Measurements from ENCODE around the gene RTN3. TPM values are rescaled to one million over a fixed set of nuclear protein-coding genes. Genes with fewer than 3 reads are reported as not detected.
"Not testable (repeated sequence)": the region's sequence is repeated elsewhere in the genome, so short reads cannot be mapped to it uniquely, and the experiment has no call there.

The RTN3 gene
- total and polyA plus RNA-seq, 12 donors = 31.1 to 72.0 (median 50.6) TPM

DNA sequence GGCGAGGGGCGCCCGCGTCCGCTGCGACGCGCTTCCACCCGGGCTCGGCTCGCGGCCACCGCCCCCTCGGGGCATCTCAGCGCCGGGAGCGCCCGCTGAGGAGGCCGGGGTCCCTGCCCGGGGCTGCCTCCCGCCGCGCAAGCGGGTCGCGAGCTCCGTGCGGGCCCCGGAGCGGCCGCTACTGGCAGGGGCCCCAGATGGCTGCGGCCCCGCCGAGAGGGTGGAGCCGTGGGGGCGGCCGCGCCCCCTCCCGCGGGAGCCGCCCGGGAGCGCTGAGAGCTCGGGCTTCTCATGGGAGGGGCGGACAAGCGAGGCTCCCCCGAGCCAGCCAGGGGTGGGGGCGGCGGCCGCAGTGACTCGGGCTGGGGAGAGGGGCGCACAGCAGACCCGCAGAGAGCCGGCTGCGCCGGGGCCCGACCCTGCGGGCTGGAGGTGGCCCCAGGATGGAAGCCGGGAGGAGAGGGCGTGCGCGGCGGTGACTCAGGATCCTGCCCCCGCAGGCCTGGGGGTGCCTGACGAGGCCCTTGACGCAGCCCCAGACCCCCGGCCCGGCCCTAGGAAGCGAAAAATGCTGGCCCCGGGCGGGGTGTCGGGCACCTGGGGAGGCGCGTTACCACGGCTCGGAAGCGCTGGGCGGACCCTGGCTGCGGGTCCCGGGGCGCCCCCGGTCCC, 87.9 kb downstream of the RTN3 start:
- Histone ChIP-seq H3K4me1 (peaks cover 7 to 36% (median 25%) of the 10 kb centered on the region in 9 donors), H3K27ac (peak overlapping the region; percentile 55 to 94 (median 82))

DNA sequence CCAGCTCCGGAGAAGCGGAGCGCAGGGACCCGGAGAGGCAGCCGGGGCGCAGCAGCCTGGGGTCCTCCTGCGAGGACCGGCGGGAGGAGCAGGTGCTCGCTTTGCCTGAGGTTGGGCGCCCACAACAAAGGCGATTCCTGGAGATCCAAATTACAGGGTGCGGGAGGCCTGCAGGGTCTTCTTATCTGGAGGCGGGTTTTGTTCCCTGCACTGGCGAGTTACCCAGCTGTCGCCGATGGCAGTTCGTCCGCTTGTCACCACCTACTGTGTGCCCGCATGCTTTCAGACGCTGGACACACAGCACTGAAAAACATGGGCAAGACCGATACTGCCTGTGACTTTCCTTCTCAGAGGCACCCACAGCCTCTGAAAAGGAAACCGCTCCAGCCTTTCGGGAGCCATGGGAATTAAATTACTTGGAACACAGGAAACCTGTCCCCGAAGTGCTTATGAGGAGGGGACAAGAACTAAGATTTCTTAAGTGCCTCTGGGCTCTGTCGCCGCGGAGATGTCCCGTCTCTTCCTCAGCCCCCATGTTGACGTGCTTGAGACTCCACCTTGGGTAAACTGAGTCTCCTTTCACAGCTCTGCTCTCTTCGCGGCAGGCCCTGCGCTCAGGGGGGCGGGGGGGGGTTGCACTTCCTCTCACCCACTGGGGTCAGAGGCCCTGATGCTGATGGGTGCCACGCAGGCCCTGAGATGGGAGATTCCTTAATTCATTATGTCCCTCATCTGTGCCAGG, 88.6 kb downstream of the RTN3 start:
- H3K4me3 ChIP-seq = peak overlapping the region; percentile 70 to 89 (median 84)
- intact Hi-C loops (cut with DNase I) = loop anchor here in 8 of 10 donors (2.0 to 10.0 kb wide), 9 partner anchors 42 to 379 kb away; partner anchors contain the start of genes SPINDOC (in 6 of the 8) and MARK2 (in 1 of the 8)
- WGBS, 2 donors = 14 to 15% methylated on average over 35 of the region's 35 CpGs
- H3K4me1 ChIP-seq = peaks cover 7 to 36% (median 25%) of the 10 kb centered on the region in 9 donors
- no peaks in the 10 kb centered on the region for H3K9me3 ChIP-seq
- DNase-seq (peak; percentile 13 to 22), ATAC-seq (peak in 2 of 8 donors; percentile 1 to 2)
- TF ChIP-seq, protein P1, sequence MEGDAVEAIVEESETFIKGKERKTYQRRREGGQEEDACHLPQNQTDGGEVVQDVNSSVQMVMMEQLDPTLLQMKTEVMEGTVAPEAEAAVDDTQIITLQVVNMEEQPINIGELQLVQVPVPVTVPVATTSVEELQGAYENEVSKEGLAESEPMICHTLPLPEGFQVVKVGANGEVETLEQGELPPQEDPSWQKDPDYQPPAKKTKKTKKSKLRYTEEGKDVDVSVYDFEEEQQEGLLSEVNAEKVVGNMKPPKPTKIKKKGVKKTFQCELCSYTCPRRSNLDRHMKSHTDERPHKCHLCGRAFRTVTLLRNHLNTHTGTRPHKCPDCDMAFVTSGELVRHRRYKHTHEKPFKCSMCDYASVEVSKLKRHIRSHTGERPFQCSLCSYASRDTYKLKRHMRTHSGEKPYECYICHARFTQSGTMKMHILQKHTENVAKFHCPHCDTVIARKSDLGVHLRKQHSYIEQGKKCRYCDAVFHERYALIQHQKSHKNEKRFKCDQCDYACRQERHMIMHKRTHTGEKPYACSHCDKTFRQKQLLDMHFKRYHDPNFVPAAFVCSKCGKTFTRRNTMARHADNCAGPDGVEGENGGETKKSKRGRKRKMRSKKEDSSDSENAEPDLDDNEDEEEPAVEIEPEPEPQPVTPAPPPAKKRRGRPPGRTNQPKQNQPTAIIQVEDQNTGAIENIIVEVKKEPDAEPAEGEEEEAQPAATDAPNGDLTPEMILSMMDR (IDR thresholded peaks at IDR 0.05) = no peak
- peak overlapping the region; percentile 55 to 94 (median 82) for H3K27ac ChIP-seq
- peaks cover 0 to 8% (median 0%) of the 10 kb centered on the region in 9 donors for H3K36me3 ChIP-seq
- H3K27me3 ChIP-seq = peaks cover 0 to 23% (median 0%) of the 10 kb centered on the region in 7 donors

More for the DNA sequence above, 87.9 kb downstream of the RTN3 start:
- TF ChIP-seq, protein P1 (IDR thresholded peaks at IDR 0.05) = no peak
- peaks cover 0 to 23% (median 0%) of the 10 kb centered on the region in 7 donors for H3K27me3 ChIP-seq
- ATAC-seq (peak in 7 of 8 donors; percentile 23 to 67 (median 45)), DNase-seq (peak; percentile 24 to 68)
- intact Hi-C loops (cut with DNase I) = loop anchor here in 8 of 10 donors (2.0 to 10.0 kb wide), 9 partner anchors 43 to 380 kb away; partner anchors contain the start of genes SPINDOC (in 5 of the 8) and MARK2 (in 1 of the 8)
- 1% methylated on average over 80 to 82 of the region's 82 CpGs for WGBS, 2 donors
- H3K4me3 ChIP-seq = peak overlapping the region; percentile 70 to 89 (median 84)
- H3K36me3 ChIP-seq = peaks cover 0 to 11% (median 0%) of the 10 kb centered on the region in 9 donors
- H3K9me3 ChIP-seq = no peaks in the 10 kb centered on the region

GRCh38 chr11:63770763-63771162, 89.5 kb downstream of the RTN3 start:
- DNase-seq = no peak
- 86 to 92% methylated on average over 7 of the region's 7 CpGs for WGBS, 2 donors
- Histone ChIP-seq H3K36me3 (peaks cover 0 to 3% (median 0%) of the 10 kb centered on the region in 9 donors), H3K27me3 (peaks cover 0 to 23% (median 0%) of the 10 kb centered on the region in 7 donors), H3K4me1 (peaks cover 7 to 29% (median 25%) of the 10 kb centered on the region in 9 donors), H3K4me3 (peak overlapping the region in 1 of 10 donors; percentile 89), H3K27ac (peak overlapping the region in 3 of 10 donors; percentile 3 to 94 (median 80)), H3K9me3 (no peaks in the 10 kb centered on the region)
- no peak for ATAC-seq
- TF ChIP-seq, protein P1 (IDR thresholded peaks at IDR 0.05) = no peak
- intact Hi-C loops (cut with DNase I) = loop anchor here in 1 of 10 donors (5.0 kb wide), 1 partner anchor 42 kb away; the partner anchor contains the start of gene SPINDOC

DNA sequence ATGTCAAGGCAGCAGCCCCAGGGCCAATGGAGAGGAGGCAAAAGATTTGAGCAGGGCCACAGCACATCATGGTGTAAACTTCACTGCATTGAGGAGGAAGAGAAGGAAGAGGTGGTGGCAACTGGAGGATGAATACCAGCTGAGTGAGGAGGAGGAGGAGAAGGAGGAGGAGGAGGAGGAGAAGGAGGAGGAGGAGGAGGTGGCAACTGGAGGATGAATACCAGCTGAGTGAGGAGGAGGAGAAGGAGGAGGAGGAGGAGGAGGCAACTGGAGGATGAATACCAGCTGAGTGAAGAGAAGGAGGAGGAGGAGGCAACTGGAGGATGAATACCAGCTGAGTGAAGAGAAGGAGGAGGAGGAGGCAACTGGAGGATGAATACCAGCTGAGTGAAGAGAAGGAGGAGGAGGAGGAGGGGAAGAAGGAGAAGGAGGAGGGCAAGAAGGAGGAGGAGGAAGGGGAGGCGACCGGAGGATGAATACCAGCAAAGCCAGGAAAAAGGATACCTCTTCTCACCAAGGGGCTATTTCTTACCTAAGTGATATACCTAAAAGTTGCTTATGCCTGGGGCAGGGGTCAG, 90.5 kb downstream of the RTN3 start:
- not testable (repeated sequence) for ATAC-seq, DNase-seq

More for the DNA sequence above, 90.5 kb downstream of the RTN3 start:
- H3K9me3 ChIP-seq, H3K4me3 ChIP-seq, H3K36me3 ChIP-seq, H3K27ac ChIP-seq: not testable (repeated sequence)
- Histone ChIP-seq H3K27me3 (peaks cover 0 to 23% (median 0%) of the 10 kb centered on the region in 7 donors), H3K4me1 (peaks cover 2 to 19% (median 16%) of the 10 kb centered on the region in 9 donors)
- WGBS, 2 donors = 90 to 95% methylated on average over 2 of the region's 2 CpGs
- intact Hi-C loops (cut with DNase I) = loop anchor here in 1 of 10 donors (5.0 kb wide), 1 partner anchor 40 kb away; the partner anchor contains the start of gene SPINDOC

Measured in heart right ventricle (tissue), 16 donors.